ENCODE data around the gene LIX1. TPM values are rescaled to one million over a fixed set of nuclear protein-coding genes. Genes with fewer than 3 reads are reported as not detected.

LIX1 gene
- total RNA-seq, 1 experiment from 2014 or later, result 4.1 TPM

- Mint-ChIP-seq H3K4me1 (ENCODE audit: low read depth, unreplicated experiment) (peaks cover 19% of the 10 kb centered on the region), H3K9me3 (ENCODE audit: unreplicated experiment) (no peaks in the 10 kb centered on the region), H3K4me3 (ENCODE audit: unreplicated experiment) (no peak overlapping the region), H3K27me3 (ENCODE audit: insufficient read depth, unreplicated experiment) (no peaks in the 10 kb centered on the region), H3K36me3 (ENCODE audit: insufficient read depth, unreplicated experiment) (no peaks in the 10 kb centered on the region), H3K27ac (ENCODE audit: unreplicated experiment) (no peak overlapping the region)
- no peak overlapping the region for H3K4me3 ChIP-seq (ENCODE audit: low read depth, low read length)
- TF ChIP-seq CTCF (IDR thresholded peaks at IDR 0.05; ENCODE audit: insufficient read depth in 1 of 2, low read depth in 1 of 2, low read length in 1 of 2, severe bottlenecking in 1 of 2, unreplicated experiment in 1 of 2), result no peak
- intact Hi-C loops (cut with micrococcal nuclease; ENCODE audit: unreplicated experiment), result no loop called here
- DNase-seq, result no peak
- no peaks in the 10 kb centered on the region for H3K27me3 ChIP-seq (replicated peaks; ENCODE audit: control insufficient read depth, insufficient read depth, low read length)
- ChIA-PET POLR2A (no interaction called here), CTCF (no interaction called here)
- H3K4me1 ChIP-seq, result peaks cover 29% of the 10 kb centered on the region
- BruUV-seq (replicated peaks), result no TSS peak
- no peaks in the 10 kb centered on the region for H3K36me3 ChIP-seq (ENCODE audit: control insufficient read depth, insufficient read depth, low read length)
- H3K9me3 ChIP-seq, result no peaks in the 10 kb centered on the region
These were observed 69.7 kb downstream of the LIX1 start for GRCh38 chr5:97072696-97073095.

- Mint-ChIP-seq H3K27ac (ENCODE audit: unreplicated experiment) (no peak overlapping the region), H3K27me3 (ENCODE audit: insufficient read depth, unreplicated experiment) (no peaks in the 10 kb centered on the region), H3K4me3 (ENCODE audit: unreplicated experiment) (no peak overlapping the region), H3K4me1 (ENCODE audit: low read depth, unreplicated experiment) (peaks cover 17% of the 10 kb centered on the region), H3K9me3 (ENCODE audit: unreplicated experiment) (no peaks in the 10 kb centered on the region), H3K36me3 (ENCODE audit: insufficient read depth, unreplicated experiment) (no peaks in the 10 kb centered on the region)
- intact Hi-C loops (cut with micrococcal nuclease; ENCODE audit: unreplicated experiment), result no loop called here
- no TSS peak for BruUV-seq (replicated peaks)
- POLR2A ChIA-PET, result no interaction called here
- Histone ChIP-seq H3K36me3 (ENCODE audit: control insufficient read depth, insufficient read depth, low read length) (no peaks in the 10 kb centered on the region), H3K4me1 (peaks cover 26% of the 10 kb centered on the region), H3K9me3 (no peaks in the 10 kb centered on the region), H3K4me3 (ENCODE audit: low read depth, low read length) (no peak overlapping the region), H3K27me3 (replicated peaks; ENCODE audit: control insufficient read depth, insufficient read depth, low read length) (no peaks in the 10 kb centered on the region)
- DNase-seq, result no peak
- no peak for TF ChIP-seq CTCF (IDR thresholded peaks at IDR 0.05; ENCODE audit: insufficient read depth in 1 of 2, low read depth in 1 of 2, low read length in 1 of 2, severe bottlenecking in 1 of 2, unreplicated experiment in 1 of 2)
- CTCF ChIA-PET, result no interaction called here
These were observed 70.4 kb downstream of the LIX1 start for GRCh38 chr5:97071993-97072392.

- Mint-ChIP-seq H3K36me3 (ENCODE audit: insufficient read depth, unreplicated experiment) (no peaks in the 10 kb centered on the region), H3K27me3 (ENCODE audit: insufficient read depth, unreplicated experiment) (no peaks in the 10 kb centered on the region), H3K27ac (ENCODE audit: unreplicated experiment) (no peak overlapping the region), H3K4me1 (ENCODE audit: low read depth, unreplicated experiment) (peaks cover 13% of the 10 kb centered on the region), H3K9me3 (ENCODE audit: unreplicated experiment) (no peaks in the 10 kb centered on the region), H3K4me3 (ENCODE audit: unreplicated experiment) (no peak overlapping the region)
- no peaks in the 10 kb centered on the region for H3K27me3 ChIP-seq (replicated peaks; ENCODE audit: control insufficient read depth, insufficient read depth, low read length)
- no peaks in the 10 kb centered on the region for H3K9me3 ChIP-seq
- ChIA-PET POLR2A (no interaction called here), CTCF (interaction anchor here (0.6 kb wide), 1 partner anchor 55 kb away, joined by 3 read pairs; no protein-coding TSS in a partner anchor)
- H3K4me1 ChIP-seq, result peaks cover 17% of the 10 kb centered on the region
- H3K4me3 ChIP-seq (ENCODE audit: low read depth, low read length), result no peak overlapping the region
- H3K36me3 ChIP-seq (ENCODE audit: control insufficient read depth, insufficient read depth, low read length), result no peaks in the 10 kb centered on the region
- no peak for TF ChIP-seq CTCF (IDR thresholded peaks at IDR 0.05; ENCODE audit: insufficient read depth in 1 of 2, low read depth in 1 of 2, low read length in 1 of 2, severe bottlenecking in 1 of 2, unreplicated experiment in 1 of 2)
- intact Hi-C loops (cut with micrococcal nuclease; ENCODE audit: unreplicated experiment), result no loop called here
- BruUV-seq (replicated peaks), result no TSS peak
- DNase-seq, result no peak
These were observed 71.3 kb downstream of the LIX1 start for GRCh38 chr5:97071101-97071500.

All from Caco-2 (cell line).